HG02623 (cell line): ENCODE measurements around the gene TMEM131L.
A peak's percentile ranks its signal among the peaks of the same experiment; 100 is the strongest.
"Not testable (repeated sequence)": the region's sequence is repeated elsewhere in the genome, so short reads cannot be mapped to it uniquely, and the experiment has no call there.

ENCODE experiments used
- ATAC-seq: cut with Tn5 transposase; IDR thresholded peaks from one replicate; pipeline ENCODE4 v1.9.1; 2021; ENCODE audit warnings: moderate library complexity; ENCODE audit not compliant: unreplicated experiment

Gene TMEM131L

GRCh38 chr4:153535772-153536513, 69.8 kb downstream of the TMEM131L start:
- no peak for ATAC-seq

GRCh38 chr4:153537493-153537960, 71.4 kb downstream of the TMEM131L start:
- ATAC-seq = no peak

- no peak for ATAC-seq
These were observed 72.6 kb downstream of the TMEM131L start for GRCh38 chr4:153538487-153539357.

GRCh38 chr4:153539422-153539821, 73.3 kb downstream of the TMEM131L start:
- ATAC-seq = no peak

- peak; percentile 58 for ATAC-seq
These were observed 75.4 kb downstream of the TMEM131L start for GRCh38 chr4:153541456-153542096.

GRCh38 chr4:153542131-153542530, 76.0 kb downstream of the TMEM131L start:
- no peak for ATAC-seq

GRCh38 chr4:153542834-153543233, 76.7 kb downstream of the TMEM131L start:
- ATAC-seq = no peak

- ATAC-seq = no peak
These were observed 77.2 kb downstream of the TMEM131L start for GRCh38 chr4:153543351-153543750.

- no peak for ATAC-seq
These were observed 79.7 kb downstream of the TMEM131L start for GRCh38 chr4:153545822-153546221.

GRCh38 chr4:153546280-153546679, 80.1 kb downstream of the TMEM131L start:
- ATAC-seq = no peak

- no peak for ATAC-seq
These were observed 81.4 kb downstream of the TMEM131L start for GRCh38 chr4:153547520-153547919.

GRCh38 chr4:153548907-153549306, 82.7 kb downstream of the TMEM131L start:
- ATAC-seq = not testable (repeated sequence)

- ATAC-seq = no peak
These were observed 83.2 kb downstream of the TMEM131L start for GRCh38 chr4:153549405-153549804.

GRCh38 chr4:153553155-153553818, 87.1 kb downstream of the TMEM131L start:
- no peak for ATAC-seq

- ATAC-seq = no peak
These were observed 87.6 kb downstream of the TMEM131L start for GRCh38 chr4:153553819-153554170.

GRCh38 chr4:153555730-153556434, 89.7 kb downstream of the TMEM131L start:
- no peak for ATAC-seq

- ATAC-seq = no peak
These were observed 90.3 kb downstream of the TMEM131L start for GRCh38 chr4:153556435-153556815.

GRCh38 chr4:153560908-153561307, 94.7 kb downstream of the TMEM131L start:
- ATAC-seq = peak; percentile 53

GRCh38 chr4:153564630-153565525, 98.7 kb downstream of the TMEM131L start:
- no peak for ATAC-seq
